MM.1S (cell line): ENCODE results near the gene CLSTN1.

Experiments
- DNase-seq: peaks from one replicate; pipeline ENCODE4 v3.0.0-alpha.2; 2015
- H2AFZ ChIP-seq: fragments of 300-600 bp; sonication (generic); 2 replicates; pipeline ENCODE4 v1.6.0; 2016; ENCODE audit warnings: antibody characterized with exemption, low read length
- H3F3A ChIP-seq: fragments of 300-600 bp; sonication (generic); 2 replicates; pipeline ENCODE4 v1.6.1; 2016; ENCODE audit warnings: mild to moderate bottlenecking, antibody characterized with exemption, low read length, moderate library complexity, mixed read lengths; ENCODE audit not compliant: insufficient read depth
- H3K27ac ChIP-seq: fragments of 300-600 bp; sonication (generic); 2 replicates; pipeline ENCODE4 v1.5.1; 2016; ENCODE audit warnings: mild to moderate bottlenecking, low read length
- H3K27me3 ChIP-seq: fragments of 300-600 bp; sonication (generic); replicated peaks from 2 replicates; pipeline ENCODE4 v1.6.0; 2016; ENCODE audit warnings: low read length; ENCODE audit not compliant: insufficient read depth
- H3K36me3 ChIP-seq: fragments of 300-600 bp; sonication (generic); replicated peaks from 2 replicates; pipeline ENCODE4 v1.6.1; 2016; ENCODE audit warnings: mild to moderate bottlenecking, low read length, mixed read lengths; ENCODE audit not compliant: insufficient read depth
- H3K4me1 ChIP-seq: fragments of 300-600 bp; sonication (generic); 2 replicates; pipeline ENCODE4 v1.6.1; 2016; ENCODE audit warnings: low read length, mixed read lengths
- H3K4me2 ChIP-seq: fragments of 300-600 bp; sonication (generic); 2 replicates; pipeline ENCODE4 v1.6.0; 2016; ENCODE audit warnings: low read depth, low read length
- H3K4me3 ChIP-seq: fragments of 300-600 bp; sonication (generic); 2 replicates; pipeline ENCODE4 v1.5.1; 2016; ENCODE audit warnings: low read length, mixed read lengths
- H3K79me2 ChIP-seq: fragments of 300-600 bp; sonication (generic); 2 replicates; pipeline ENCODE4 v1.6.1; 2016; ENCODE audit warnings: mixed run types, low read length, mixed read lengths
- H3K9ac ChIP-seq: fragments of 300-600 bp; sonication (generic); 2 replicates; pipeline ENCODE4 v1.6.1; 2016; ENCODE audit warnings: low read length, mixed read lengths
- H3K9me2 ChIP-seq: fragments of 300-600 bp; sonication (generic); replicated peaks from 2 replicates; pipeline ENCODE4 v1.6.1; 2016; ENCODE audit warnings: mild to moderate bottlenecking, low read length, mixed read lengths; ENCODE audit not compliant: insufficient read depth
- H3K9me3 ChIP-seq: fragments of 300-600 bp; sonication (generic); replicated peaks from 2 replicates; pipeline ENCODE4 v1.6.1; 2016; ENCODE audit warnings: mild to moderate bottlenecking, low read length, mixed read lengths; ENCODE audit not compliant: insufficient read depth
- H4K20me1 ChIP-seq: fragments of 300-600 bp; sonication (generic); 2 replicates; pipeline ENCODE4 v1.6.1; 2016; ENCODE audit warnings: mild to moderate bottlenecking, low read length, moderate library complexity, mixed read lengths; ENCODE audit not compliant: insufficient read depth
- CTCF ChIP-seq: fragments of 300-600 bp; sonication (generic); IDR thresholded peaks from 2 replicates; pipeline ENCODE4 v1.5.1; 2016; ENCODE audit warnings: antibody characterized with exemption, low read length, mixed read lengths
- EZH2 ChIP-seq: fragments of 300-600 bp; sonication (generic); optimal IDR thresholded peaks from 2 replicates; pipeline ENCODE3; 2017; ENCODE audit warnings: low read depth, mild to moderate bottlenecking, antibody characterized with exemption, low read length, mixed read lengths
- EZH2phosphoT487 ChIP-seq: fragments of 300-600 bp; sonication (generic); IDR thresholded peaks from 2 replicates; pipeline ENCODE4 v1.6.1; 2018; ENCODE audit warnings: antibody characterized with exemption, low read length

Gene CLSTN1

GRCh38 chr1:9840176-9840575 is 16.4 kb upstream of the CLSTN1 start:
- no peak overlapping the region for H3K4me2 ChIP-seq
- no peaks in the 10 kb centered on the region for H3K27me3 ChIP-seq
- no peaks in the 10 kb centered on the region for H3K79me2 ChIP-seq
- no peaks in the 10 kb centered on the region for H3F3A ChIP-seq
- TF ChIP-seq CTCF, result no peak
- no peak for TF ChIP-seq EZH2phosphoT487
- no peak for TF ChIP-seq EZH2
- DNase-seq, result no peak
- H4K20me1 ChIP-seq, result no peaks in the 10 kb centered on the region
- peaks cover 7% of the 10 kb centered on the region for H3K4me1 ChIP-seq
- no peak overlapping the region for H3K4me3 ChIP-seq
- H3K27ac ChIP-seq, result no peak overlapping the region
- H3K36me3 ChIP-seq, result no peaks in the 10 kb centered on the region
- H2AFZ ChIP-seq, result no peak overlapping the region
- no peaks in the 10 kb centered on the region for H3K9me2 ChIP-seq
- H3K9ac ChIP-seq, result no peak overlapping the region
- no peaks in the 10 kb centered on the region for H3K9me3 ChIP-seq

- TF ChIP-seq EZH2, result no peak
- TF ChIP-seq CTCF, result no peak
- H3K27ac ChIP-seq, result no peak overlapping the region
- H3K4me2 ChIP-seq, result no peak overlapping the region
- H3K4me1 ChIP-seq, result peaks cover 7% of the 10 kb centered on the region
- H3K9ac ChIP-seq, result no peak overlapping the region
- H3K79me2 ChIP-seq, result no peaks in the 10 kb centered on the region
- no peaks in the 10 kb centered on the region for H3F3A ChIP-seq
- no peak overlapping the region for H2AFZ ChIP-seq
- H3K27me3 ChIP-seq, result no peaks in the 10 kb centered on the region
- no peaks in the 10 kb centered on the region for H4K20me1 ChIP-seq
- no peaks in the 10 kb centered on the region for H3K36me3 ChIP-seq
- DNase-seq, result no peak
- no peaks in the 10 kb centered on the region for H3K9me3 ChIP-seq
- H3K9me2 ChIP-seq, result no peaks in the 10 kb centered on the region
- H3K4me3 ChIP-seq, result no peak overlapping the region
These were observed 15.2 kb upstream of the CLSTN1 start for GRCh38 chr1:9838946-9839345.

- Histone ChIP-seq H3F3A (no peaks in the 10 kb centered on the region), H3K9ac (no peak overlapping the region), H3K36me3 (no peaks in the 10 kb centered on the region), H3K9me2 (no peaks in the 10 kb centered on the region), H3K4me3 (no peak overlapping the region), H3K9me3 (no peaks in the 10 kb centered on the region), H3K27ac (no peak overlapping the region), H3K4me2 (no peak overlapping the region), H2AFZ (peak overlapping the region; percentile 18; the same call in 1 of the 2 replicates), H3K4me1 (peaks cover 7% of the 10 kb centered on the region), H4K20me1 (no peaks in the 10 kb centered on the region), H3K79me2 (no peaks in the 10 kb centered on the region), H3K27me3 (no peaks in the 10 kb centered on the region)
- no peak for DNase-seq
- TF ChIP-seq EZH2 (no peak), EZH2phosphoT487 (no peak), CTCF (no peak)
These were observed 12.8 kb upstream of the CLSTN1 start for GRCh38 chr1:9836632-9836960.
